B cell (primary cell): Measurements from ENCODE around the gene ELP2. TPM values are rescaled to one million over a fixed set of nuclear protein-coding genes. Genes with fewer than 3 reads are reported as not detected.

ENCODE experiments used
- ATAC-seq: fragments of 200-7000 bp; cut with Tn5 transposase; one replicate; pipeline ENCODE4 v1.10.0; 2021; ENCODE audit warnings: low read depth, mild to moderate bottlenecking, moderate number of reproducible peaks, moderate library complexity
- CTCF ChIA-PET: fragments of 350-600 bp; sonication (Branson Sonifier 250); formaldehyde crosslinking; loops from one replicate; lab custom pipeline; 2021; ENCODE audit warnings: antibody characterized with exemption, inconsistent platforms; lab: Charles Lee
- POLR2A ChIA-PET: fragments of 350-600 bp; sonication (Branson Sonifier 250); formaldehyde crosslinking; loops from one replicate; lab custom pipeline; 2021; ENCODE audit warnings: antibody characterized with exemption; lab: Charles Lee
- DNase-seq: peaks from one replicate; pipeline ENCODE4 v3.0.0; 2013
- H2AFZ ChIP-seq: 2 replicates; pipeline ENCODE4 v1.6.1; 2012; ENCODE audit warnings: mild to moderate bottlenecking, low read depth, low read length; ENCODE audit not compliant: insufficient read depth, poor library complexity, severe bottlenecking
- H3K27ac ChIP-seq, 2 donors: 1 replicate in 1 of 2; 2 replicates in 1 of 2; pipeline ENCODE4 v1.5.1; 2012 to 2013; ENCODE audit warnings: low read length in 2 of 2, mild to moderate bottlenecking in 2 of 2, moderate library complexity in 1 of 2
- H3K27me3 ChIP-seq, 4 experiments: fragments of 200-600 bp in 1 of 4; sonication (generic) in 1 of 4; replicated peaks in 1 of 4; 1 replicate in 2 of 4; 2 replicates in 2 of 4; pipeline versions ENCODE4 v1.6.1 to v1.7.0; 2013 to 2016; ENCODE audit warnings: low read length in 3 of 4, mild to moderate bottlenecking in 2 of 4, mixed read lengths in 1 of 4, moderate library complexity in 1 of 4; ENCODE audit not compliant: insufficient read depth in 4 of 4, control insufficient read depth in 3 of 4; ENCODE audit errors: control extremely low read depth in 1 of 4
- H3K36me3 ChIP-seq, 2 experiments: replicated peaks in 1 of 2; 1 replicate in 1 of 2; 2 replicates in 1 of 2; pipeline versions ENCODE4 v1.6.1 to v1.7.1; 2013; ENCODE audit warnings: low read length in 1 of 2; ENCODE audit not compliant: insufficient read depth in 2 of 2, control insufficient read depth in 1 of 2; ENCODE audit errors: control extremely low read depth in 1 of 2, extremely low read depth in 1 of 2
- H3K4me1 ChIP-seq, 2 donors: fragments of 200-600 bp in 1 of 2; sonication (generic) in 1 of 2; 1 replicate in 1 of 2; 2 replicates in 1 of 2; pipeline versions ENCODE4 v1.5.1 to v1.6.1; 2013 to 2017; ENCODE audit warnings: low read length in 2 of 2; ENCODE audit not compliant: control insufficient read depth in 2 of 2, insufficient read depth in 2 of 2
- H3K4me2 ChIP-seq: replicated peaks from 2 replicates; pipeline ENCODE3; 2012; ENCODE audit warnings: mild to moderate bottlenecking, low read depth, low read length; ENCODE audit not compliant: poor library complexity, severe bottlenecking
- H3K4me3 ChIP-seq, 5 experiments: fragments of 200-600 bp in 1 of 5; sonication (generic) in 1 of 5; 1 replicate in 3 of 5; 2 replicates in 2 of 5; pipeline versions ENCODE4 v1.5.1 to v1.7.0; 2011 to 2016; ENCODE audit warnings: low read length in 4 of 5, mild to moderate bottlenecking in 4 of 5, low read depth in 2 of 5, control low read depth in 1 of 5, moderate library complexity in 1 of 5; ENCODE audit not compliant: insufficient read depth in 1 of 5; ENCODE audit errors: control extremely low read depth in 1 of 5, extremely low read depth in 1 of 5
- H3K79me2 ChIP-seq: fragments of 200-600 bp; sonication (generic); one replicate; pipeline ENCODE4 v1.6.0; 2016; ENCODE audit warnings: low read length; ENCODE audit not compliant: control insufficient read depth, insufficient read depth
- H3K9ac ChIP-seq: fragments of 200-600 bp; sonication (generic); 2 replicates; pipeline ENCODE4 v1.6.1; 2017; ENCODE audit warnings: mild to moderate bottlenecking, low read length, moderate library complexity
- H3K9me3 ChIP-seq, 3 donors: one replicate each; pipeline versions ENCODE4 v1.6.1 to v1.7.1; 2013; ENCODE audit warnings: low read length in 2 of 3; ENCODE audit not compliant: control insufficient read depth in 2 of 3, insufficient read depth in 1 of 3; ENCODE audit errors: control extremely low read depth in 1 of 3
- H4K20me1 ChIP-seq: 2 replicates; pipeline ENCODE4 v1.6.0; 2012; ENCODE audit warnings: mild to moderate bottlenecking, low read length; ENCODE audit not compliant: insufficient read depth, control insufficient read depth, poor library complexity, severe bottlenecking
- H3K27ac Mint-ChIP-seq: one replicate; pipeline ENCODE4 v1.8.0; 2021; ENCODE audit warnings: mixed read lengths
- H3K27me3 Mint-ChIP-seq: one replicate; pipeline ENCODE4 v1.8.0; 2021; ENCODE audit warnings: mixed read lengths
- H3K4me1 Mint-ChIP-seq: one replicate; pipeline ENCODE4 v1.8.0; 2021; ENCODE audit warnings: mixed read lengths
- H3K4me3 Mint-ChIP-seq: one replicate; pipeline ENCODE4 v1.8.0; 2021; ENCODE audit warnings: mixed read lengths
- H3K9me3 Mint-ChIP-seq: one replicate; pipeline ENCODE4 v1.8.0; 2022; ENCODE audit warnings: mixed read lengths; ENCODE audit not compliant: insufficient read depth
- EZH2 ChIP-seq: IDR thresholded peaks from 2 replicates; pipeline ENCODE4 v1.6.1; 2012; ENCODE audit warnings: borderline replicate concordance, low read depth, mild to moderate bottlenecking, moderate library complexity, low read length; ENCODE audit not compliant: insufficient read depth, poor library complexity, severe bottlenecking
- WGBS: methylation state at CpG from one replicate; pipeline ENCODE4 v1.1.5; 2013; ENCODE audit warnings: missing lambda C conversion rate; ENCODE audit not compliant: insufficient coverage; 5-methylcytosine and 5-hydroxymethylcytosine counted together
- intact Hi-C: fragments of 100-400 bp; cut with micrococcal nuclease; formaldehyde crosslinking; loops from one replicate; pipeline ENCODE4 v1.10.0; 2022
- polyA plus RNA-seq: library from polyadenylated mRNA; depleted of rRNA; stranded (reverse); fragments of >200 nt; gene quantifications from 2 replicates; pipeline ENCODE4 v1.2.3, GENCODE V29; 2012
- total RNA-seq, 2 donors: library from RNA; stranded (reverse); fragments of 120-200 nt in 1 of 2; gene quantifications; 1 replicate in 1 of 2; 2 replicates in 1 of 2; pipeline versions ENCODE4 v1.2.3 to v1.2.4, GENCODE V29; 2013 to 2022
- TF ChIP-seq, protein P1 (sequence below): fragments of 200-600 bp; IDR thresholded peaks from one replicate; pipeline ENCODE4 v1.8.0; 2022; ENCODE audit warnings: antibody characterized with exemption, mild to moderate bottlenecking

ELP2 gene
- total and polyA plus RNA-seq, 2 donors (not counting 1 experiment from before 2014, with no cell fraction given): 45.7 to 137 TPM

DNA sequence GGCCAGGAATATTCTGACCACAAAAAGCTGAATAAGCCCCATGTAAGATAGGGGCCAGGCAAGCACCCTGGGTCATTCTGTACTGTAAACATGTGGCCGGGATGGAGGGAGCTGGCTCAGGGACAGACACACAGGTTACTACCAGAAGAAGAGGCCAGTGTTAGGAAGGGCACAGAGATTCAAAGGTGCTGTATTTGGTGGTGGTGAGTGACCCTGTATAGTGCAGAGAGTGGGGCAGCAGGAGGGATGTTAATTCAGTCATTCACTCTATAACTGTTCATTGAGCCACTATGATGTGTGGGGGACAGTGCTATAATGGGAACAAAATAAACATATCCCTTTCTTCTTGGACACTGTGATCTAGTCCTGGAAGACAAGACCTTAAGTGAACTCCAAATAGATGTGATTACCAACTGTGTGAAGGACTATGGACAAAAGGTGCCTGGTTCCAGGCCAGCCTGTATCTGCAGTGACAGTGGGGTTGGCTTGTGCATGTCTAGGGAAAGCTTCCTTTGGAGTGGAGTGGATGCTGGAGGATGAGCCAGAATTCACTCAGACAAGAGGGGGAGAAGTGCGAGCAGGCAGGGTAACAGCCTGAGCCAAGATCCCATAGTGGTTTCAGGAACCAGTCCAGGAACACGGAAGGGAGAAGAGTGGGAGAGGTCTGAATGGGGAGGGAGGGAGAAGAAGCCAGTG lies 65.9 kb downstream of the ELP2 start:
- TF ChIP-seq, protein P1, sequence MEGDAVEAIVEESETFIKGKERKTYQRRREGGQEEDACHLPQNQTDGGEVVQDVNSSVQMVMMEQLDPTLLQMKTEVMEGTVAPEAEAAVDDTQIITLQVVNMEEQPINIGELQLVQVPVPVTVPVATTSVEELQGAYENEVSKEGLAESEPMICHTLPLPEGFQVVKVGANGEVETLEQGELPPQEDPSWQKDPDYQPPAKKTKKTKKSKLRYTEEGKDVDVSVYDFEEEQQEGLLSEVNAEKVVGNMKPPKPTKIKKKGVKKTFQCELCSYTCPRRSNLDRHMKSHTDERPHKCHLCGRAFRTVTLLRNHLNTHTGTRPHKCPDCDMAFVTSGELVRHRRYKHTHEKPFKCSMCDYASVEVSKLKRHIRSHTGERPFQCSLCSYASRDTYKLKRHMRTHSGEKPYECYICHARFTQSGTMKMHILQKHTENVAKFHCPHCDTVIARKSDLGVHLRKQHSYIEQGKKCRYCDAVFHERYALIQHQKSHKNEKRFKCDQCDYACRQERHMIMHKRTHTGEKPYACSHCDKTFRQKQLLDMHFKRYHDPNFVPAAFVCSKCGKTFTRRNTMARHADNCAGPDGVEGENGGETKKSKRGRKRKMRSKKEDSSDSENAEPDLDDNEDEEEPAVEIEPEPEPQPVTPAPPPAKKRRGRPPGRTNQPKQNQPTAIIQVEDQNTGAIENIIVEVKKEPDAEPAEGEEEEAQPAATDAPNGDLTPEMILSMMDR: no peak
- TF ChIP-seq EZH2: no peak

DNA sequence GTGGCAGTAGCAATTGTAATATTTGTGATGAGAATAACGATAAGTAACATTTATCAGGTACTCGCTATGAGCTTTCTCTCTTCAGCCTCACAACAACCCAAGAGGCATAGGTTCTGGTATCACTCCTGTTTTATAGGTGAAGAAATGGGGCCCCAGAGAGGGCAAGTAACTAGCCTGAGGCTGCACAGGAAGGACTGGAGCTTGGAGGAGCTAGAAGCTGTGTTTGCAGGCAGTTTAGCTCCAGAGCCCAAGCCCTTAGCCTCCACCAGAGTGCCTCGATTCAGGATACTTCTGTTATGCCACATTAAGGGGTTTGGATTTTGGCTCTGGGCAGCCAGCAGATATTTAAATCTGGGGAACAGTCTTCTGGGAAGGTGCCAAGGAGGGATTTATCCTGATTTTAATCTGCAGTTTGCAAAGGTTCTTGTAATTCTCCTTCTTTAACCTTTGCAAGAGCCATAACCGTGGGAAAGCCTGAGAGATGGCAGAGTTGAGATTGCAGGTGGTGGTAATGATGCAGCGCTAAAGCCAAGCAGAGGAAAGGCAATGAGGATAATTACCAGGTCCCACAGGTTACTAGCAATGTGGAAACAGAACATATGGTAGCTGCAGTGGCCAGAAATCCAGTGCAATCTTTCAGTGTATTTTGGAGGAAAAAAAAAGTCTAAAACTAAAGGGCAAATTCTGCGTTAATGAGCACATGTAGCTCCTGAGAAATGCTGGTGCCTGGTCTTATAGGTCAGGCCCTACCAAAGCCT lies 66.7 kb downstream of the ELP2 start:
- Histone ChIP-seq H3K4me2 (no peak overlapping the region), H3K9me3 (no peaks in the 10 kb centered on the region), H3K27ac (no peak overlapping the region), H3K4me3 (no peak overlapping the region), H3K79me2 (no peaks in the 10 kb centered on the region), H3K4me1 (no peaks in the 10 kb centered on the region), H2AFZ (no peak overlapping the region), H3K9ac (no peak overlapping the region), H3K36me3 (no peaks in the 10 kb centered on the region), H3K27me3 (no peaks in the 10 kb centered on the region), H4K20me1 (no peaks in the 10 kb centered on the region)
- ChIA-PET POLR2A (no interaction called here), CTCF (no interaction called here)
- Mint-ChIP-seq H3K4me1 (no peaks in the 10 kb centered on the region), H3K27ac (no peak overlapping the region), H3K27me3 (peaks cover 12% of the 10 kb centered on the region), H3K4me3 (no peak overlapping the region), H3K9me3 (no peaks in the 10 kb centered on the region)
- TF ChIP-seq EZH2: no peak
- TF ChIP-seq, protein P1: no peak
- ATAC-seq (no peak), DNase-seq (no peak)
- intact Hi-C loops: no loop called here
- WGBS: 87% methylated on average over 3 of the region's 6 CpGs

More for the DNA sequence above, 65.9 kb downstream of the ELP2 start:
- H3K4me2 ChIP-seq: no peak overlapping the region
- H3K79me2 ChIP-seq: no peaks in the 10 kb centered on the region
- H3K27me3 ChIP-seq: no peaks in the 10 kb centered on the region
- 84% methylated on average over 2 of the region's 3 CpGs for WGBS
- no peak overlapping the region for H3K4me3 ChIP-seq
- POLR2A ChIA-PET: no interaction called here
- H3K4me1 ChIP-seq: no peaks in the 10 kb centered on the region
- H3K4me3 Mint-ChIP-seq: no peak overlapping the region
- H3K9ac ChIP-seq: no peak overlapping the region
- CTCF ChIA-PET: interaction anchor here (1.3 kb wide), 1 partner anchor 20 kb away, joined by 3 read pairs; no protein-coding TSS in a partner anchor
- ATAC-seq (no peak), DNase-seq (no peak)
- no peak overlapping the region for H3K27ac ChIP-seq
- H3K9me3 ChIP-seq: no peaks in the 10 kb centered on the region
- H3K9me3 Mint-ChIP-seq: no peaks in the 10 kb centered on the region
- no peak overlapping the region for H2AFZ ChIP-seq
- peaks cover 16% of the 10 kb centered on the region for H3K27me3 Mint-ChIP-seq
- H3K4me1 Mint-ChIP-seq: no peaks in the 10 kb centered on the region
- H3K27ac Mint-ChIP-seq: no peak overlapping the region
- intact Hi-C loops: no loop called here
- no peaks in the 10 kb centered on the region for H3K36me3 ChIP-seq
- no peaks in the 10 kb centered on the region for H4K20me1 ChIP-seq
